Forelimb muscle (tissue), 1 donor: ENCODE results near the gene RIMS3. TPM values are rescaled to one million over a fixed set of nuclear protein-coding genes. Genes with fewer than 3 reads are reported as not detected.
"Not testable (repeated sequence)": the region's sequence is repeated elsewhere in the genome, so short reads cannot be mapped to it uniquely, and the experiment has no call there.

ENCODE experiments used
- DNase-seq: peaks from one replicate; pipeline ENCODE4 v3.0.0-alpha.2; 2013; ENCODE audit warnings: low read depth
- polyA plus RNA-seq: library from polyadenylated mRNA; unstranded; fragments of 120-200 nt; gene quantifications from one replicate; pipeline ENCODE4 v1.2.1, GENCODE V29; 2013; ENCODE audit not compliant: insufficient read length

RIMS3 gene
- polyA plus RNA-seq, result 0.57 TPM

DNA sequence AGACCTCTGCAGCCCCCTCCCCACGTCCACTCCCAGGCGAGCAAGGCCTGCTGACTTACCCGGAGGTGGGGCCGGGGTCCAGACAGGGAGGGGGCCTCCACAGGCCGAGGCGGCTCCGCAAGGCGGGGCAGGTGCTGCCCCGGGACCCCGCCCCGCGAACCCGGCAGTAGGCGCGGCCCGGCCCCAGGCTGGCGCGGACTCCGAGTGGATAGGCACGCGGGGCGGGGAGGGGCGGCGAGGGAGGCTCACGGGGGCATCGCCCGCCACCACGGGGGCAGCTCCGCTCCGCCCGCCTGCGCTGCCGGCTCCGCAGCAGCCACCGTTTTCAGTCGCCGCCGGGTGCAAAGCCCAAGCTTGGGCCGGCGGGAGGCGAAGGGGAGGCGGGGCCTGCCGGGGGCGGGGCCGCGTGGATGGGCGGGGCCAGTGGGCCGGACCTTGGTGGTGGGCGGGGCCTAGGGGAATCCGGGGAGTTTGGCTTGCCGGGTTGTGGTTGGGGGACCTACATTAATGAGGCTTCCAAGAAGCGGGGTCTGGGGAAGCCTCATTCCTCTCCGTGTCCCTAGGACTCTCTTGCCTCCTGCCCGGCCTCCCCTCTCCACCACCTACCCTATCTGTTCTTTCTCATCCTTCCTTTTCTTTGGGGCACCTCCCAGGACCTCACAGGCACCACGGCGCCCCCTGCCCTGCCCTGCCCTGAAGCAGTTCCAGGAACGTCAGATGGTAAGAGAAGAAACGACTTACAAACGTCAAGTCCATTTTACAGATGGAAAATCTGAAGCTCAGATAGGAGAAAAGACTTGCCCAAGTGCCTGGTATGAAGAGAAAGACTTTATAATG lies at the start of gene RIMS3:
Gene RIMS3 (minus strand): TSS at position 348 of the 837 bp plus-strand sequence. CDS start 23,757 bp downstream, outside the sequence.
- no peak for DNase-seq

DNA sequence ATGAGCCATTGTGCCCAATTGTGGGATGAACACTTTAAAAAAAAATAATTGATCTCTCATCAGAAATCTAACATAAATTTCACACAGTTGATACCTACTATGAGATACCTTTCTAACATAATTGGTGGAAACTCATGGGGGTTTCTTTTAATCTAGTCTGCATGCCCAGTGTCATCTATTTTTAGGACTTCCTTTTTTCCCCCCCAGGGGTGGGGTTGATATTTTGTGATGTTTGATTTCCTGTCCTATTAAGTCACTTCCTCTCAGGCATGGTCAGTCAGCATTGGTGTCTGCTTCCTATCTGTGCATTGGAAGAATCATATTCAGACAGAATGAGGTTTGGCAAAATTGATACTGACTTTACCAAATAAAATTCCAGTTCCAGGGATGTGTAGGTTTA lies 47.5 kb upstream of the RIMS3 start:
- no peak for DNase-seq

DNA sequence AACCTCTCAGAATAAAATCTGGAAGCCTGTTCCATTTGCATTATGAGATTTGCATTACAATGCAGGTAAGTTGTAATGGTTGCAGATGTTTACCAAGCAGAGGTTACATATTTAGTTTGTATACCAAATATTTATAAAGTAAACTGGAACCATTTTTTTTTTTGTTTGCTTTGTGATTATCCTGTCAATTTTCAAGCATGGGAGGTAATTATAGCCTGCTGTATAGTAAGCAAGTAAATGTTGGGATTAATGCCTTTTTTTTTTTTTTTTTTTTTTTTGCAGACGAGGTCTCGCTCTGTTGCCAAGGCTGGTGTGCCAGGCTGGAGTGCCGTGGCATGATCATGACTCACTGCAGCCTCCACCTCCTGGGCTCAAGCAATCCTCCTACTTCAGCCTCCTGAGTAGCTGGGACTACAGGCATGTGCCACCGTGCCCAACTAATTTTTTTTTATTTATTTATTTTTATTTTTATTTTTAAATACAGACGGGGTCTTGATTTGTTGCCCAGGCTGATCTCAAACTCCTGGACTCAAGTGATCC lies 47.0 kb upstream of the RIMS3 start:
- DNase-seq, result no peak

DNA sequence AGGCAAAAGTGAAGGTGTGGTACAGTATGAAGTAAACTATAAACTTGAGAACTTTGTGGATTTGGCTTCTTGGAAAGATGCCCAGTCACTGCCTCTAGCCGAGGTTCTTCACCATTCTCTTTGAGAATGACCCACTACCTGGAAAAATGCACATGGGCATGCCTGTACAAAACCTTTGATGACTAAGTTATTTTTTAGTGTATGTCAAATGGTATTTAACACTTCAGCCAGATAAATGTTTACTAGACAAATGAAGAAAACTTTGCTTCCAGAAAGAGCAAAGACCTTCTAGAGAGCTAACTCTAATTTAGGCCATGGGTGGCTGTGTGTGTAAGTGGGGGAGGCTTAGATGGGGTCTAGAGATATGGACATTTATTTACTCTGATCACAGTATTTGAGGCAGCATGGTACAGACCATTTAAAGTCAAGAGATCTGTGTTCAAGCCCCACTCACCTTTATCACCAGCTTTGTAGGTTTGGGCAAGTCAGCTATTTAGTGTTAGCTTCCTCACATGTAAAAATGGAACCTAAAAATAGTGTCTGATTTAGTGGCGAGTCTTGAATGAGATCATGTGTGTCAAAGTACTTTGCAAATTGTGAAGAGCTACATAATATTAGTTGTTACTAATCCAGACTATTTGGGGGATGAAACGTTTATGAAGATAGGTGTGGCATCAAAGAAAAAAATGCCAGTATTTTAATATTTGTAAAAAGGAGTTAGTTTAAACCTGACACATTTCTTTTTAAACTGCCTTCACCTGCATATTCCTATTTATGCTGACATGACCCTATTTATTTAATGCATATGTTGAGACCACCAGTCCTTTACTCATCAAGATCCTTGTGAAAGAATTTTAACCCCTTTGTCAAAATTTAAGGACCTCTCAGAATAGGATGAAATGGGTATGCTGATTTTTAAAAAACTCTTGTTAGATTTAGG lies 46.3 kb upstream of the RIMS3 start:
- no peak for DNase-seq

DNA sequence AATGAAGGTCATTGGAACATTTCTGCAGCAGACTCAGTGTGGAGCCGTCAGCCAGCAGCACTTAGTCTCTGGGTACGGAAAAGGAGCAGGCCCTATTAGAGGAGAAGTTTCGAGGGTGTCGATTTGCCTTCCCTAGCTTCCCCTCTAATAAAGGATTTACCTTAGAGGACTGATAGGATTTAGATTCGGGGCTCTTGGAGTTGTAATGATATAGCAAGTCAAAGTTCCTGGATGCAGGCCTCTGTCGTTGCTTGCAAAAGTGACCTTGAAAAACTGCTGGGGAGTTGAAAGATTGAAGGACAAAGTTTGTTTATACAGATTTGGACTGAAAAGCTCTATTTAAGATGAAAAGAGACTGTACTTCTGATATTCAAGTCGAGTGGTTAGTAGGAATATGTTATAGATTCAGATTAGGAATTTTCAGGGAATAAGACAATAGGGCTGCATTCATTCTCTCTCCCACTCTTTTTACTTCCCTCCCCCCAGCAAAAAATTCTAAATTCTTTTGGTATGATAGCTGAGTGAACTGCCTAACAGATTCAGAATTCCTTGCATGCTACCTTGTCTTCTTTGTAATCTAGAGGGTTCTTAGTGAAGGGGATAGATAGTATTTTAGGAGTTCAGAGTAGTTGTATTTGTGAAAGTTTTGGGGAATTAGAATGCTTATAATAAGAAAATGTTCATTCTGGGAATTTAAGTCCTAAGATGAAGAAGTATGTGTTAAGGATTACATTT lies 45.3 kb upstream of the RIMS3 start:
- no peak for DNase-seq

GRCh38 chr1:40709802-40710278 lies 44.4 kb upstream of the RIMS3 start:
- no peak for DNase-seq

DNA sequence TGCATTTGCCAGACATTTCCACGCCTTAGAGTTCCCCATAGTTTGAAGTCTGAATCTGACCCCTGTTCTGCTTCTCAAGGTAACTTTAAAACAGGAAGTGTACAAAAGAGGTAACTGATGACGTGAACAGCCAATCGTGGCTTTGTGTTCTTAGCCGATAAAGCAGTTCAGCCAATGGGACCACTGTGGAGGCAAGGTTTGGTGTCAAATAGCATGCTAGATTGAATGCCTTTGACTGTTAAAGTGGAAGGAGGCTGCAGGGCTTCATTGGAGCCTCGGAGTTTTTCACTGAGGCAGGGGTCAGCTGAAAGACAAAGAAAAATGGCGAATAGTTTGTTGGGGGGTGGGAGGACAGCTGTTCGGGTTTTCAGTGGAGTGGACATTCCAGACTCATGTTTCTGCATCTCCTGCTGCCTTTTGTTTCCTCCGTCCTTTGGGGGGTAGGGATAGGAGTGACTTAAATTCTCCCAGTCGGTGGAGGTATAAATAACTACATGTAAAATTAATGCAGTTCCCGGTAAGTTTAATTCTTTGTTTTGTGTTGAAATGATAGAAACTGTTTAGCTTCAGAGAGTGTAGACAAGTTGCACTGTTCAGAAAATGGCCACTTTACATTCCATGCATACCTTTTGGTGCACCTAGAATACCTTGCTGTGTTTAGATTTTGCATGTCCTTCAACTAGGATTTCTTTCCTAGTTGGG lies 43.8 kb upstream of the RIMS3 start:
- peak; percentile 95 for DNase-seq

DNA sequence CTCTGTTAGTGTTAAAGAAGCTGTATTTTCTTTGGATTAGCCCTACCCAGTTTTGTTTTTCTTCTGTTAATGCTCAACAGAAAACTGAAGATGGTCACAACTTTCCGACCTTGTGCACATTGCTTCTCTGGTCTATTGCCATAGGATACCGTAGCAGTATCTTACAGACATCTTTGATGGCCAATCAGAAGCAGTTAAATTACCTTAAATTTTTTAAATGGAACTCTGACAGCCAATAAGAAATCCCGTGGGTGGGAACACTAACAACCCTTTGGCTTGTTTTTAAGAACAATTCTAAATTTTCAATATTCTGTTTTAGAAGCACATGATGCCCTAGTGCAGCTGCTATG lies 43.2 kb upstream of the RIMS3 start:
- peak; percentile 49 for DNase-seq

- no peak for DNase-seq
Measured at GRCh38 chr1:40706626-40707025, 41.1 kb upstream of the RIMS3 start.

DNA sequence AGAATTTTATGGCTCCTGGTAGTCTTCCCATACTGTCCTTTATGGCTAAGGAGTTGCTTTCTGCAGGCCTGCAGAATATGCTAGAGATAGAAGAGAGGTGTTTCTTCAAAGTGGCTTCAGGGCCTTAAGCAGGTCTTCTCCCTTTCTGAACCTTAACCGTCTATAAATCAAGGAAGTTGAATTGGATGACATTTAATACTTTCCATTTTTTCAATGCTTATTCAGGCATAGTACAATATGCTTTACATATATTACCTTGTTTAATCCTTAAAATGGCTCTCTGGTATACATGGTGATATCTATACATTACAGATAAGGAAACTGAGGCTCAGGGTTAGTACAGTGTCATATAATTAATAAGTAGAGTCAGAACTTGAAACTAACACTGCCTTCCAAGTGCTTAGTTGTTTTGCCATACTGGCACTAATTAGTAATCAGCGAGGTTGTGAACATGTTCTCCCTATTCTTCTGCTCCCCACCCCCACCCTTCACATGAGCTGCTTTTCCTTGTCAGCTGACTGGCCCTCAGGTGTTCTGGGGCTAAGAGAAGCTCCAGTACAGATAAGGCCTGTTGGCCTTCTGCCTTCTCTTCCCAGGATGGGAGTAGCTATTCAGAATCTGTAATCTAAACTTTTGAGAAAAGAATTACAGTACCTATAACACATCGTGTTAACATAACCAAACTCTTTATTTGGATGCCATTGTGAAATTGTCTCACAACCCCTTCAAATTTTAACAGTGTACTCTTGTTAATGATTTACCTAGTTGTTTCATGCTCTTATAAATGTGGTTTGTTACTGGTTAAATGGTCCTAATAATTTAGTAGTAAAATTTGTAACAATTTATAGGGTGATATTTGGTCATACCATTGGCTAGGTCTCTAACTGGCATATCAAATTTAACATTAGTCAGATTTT lies 39.6 kb upstream of the RIMS3 start:
- DNase-seq, result no peak

DNA sequence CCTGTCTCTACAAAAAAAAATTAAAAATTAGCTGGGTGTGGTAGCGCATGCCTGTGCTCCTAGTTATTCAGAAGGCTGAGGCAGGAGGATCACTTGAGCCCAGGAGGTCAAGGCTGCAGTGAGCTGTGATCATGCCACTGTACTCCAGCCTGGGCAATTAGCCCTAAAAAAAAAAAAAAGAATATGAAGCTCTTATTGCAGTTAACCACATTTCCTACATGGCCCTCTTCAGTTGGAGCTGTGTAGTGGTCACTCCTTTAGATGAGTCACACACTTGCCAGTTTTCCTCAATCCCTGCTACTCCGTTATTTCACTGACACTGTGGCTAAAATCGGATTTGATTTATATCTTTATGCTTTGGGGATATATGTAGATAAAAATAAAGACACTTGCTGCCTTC lies 37.8 kb upstream of the RIMS3 start:
- no peak for DNase-seq

DNA sequence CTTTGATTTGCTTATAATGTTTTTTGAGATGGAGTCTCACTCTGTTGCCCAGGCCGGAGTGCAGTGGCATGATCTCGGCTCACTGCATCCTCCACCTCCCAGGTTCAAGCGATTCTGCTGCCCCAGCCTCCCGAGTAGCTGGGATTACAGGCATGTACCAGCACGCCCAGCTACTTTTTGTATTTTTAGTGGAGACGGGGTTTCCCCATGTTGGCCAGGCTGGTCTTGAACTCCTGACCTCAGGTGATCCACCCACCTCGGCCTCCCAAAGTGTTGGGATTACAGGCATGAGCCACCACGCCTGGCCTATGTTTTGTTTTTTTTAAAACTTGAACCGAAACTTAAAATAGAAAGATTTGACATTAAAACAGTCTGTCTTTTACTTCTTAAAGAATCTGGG lies 37.3 kb upstream of the RIMS3 start:
- DNase-seq, result not testable (repeated sequence)

- no peak for DNase-seq
Measured at GRCh38 chr1:40701684-40702083, 36.2 kb upstream of the RIMS3 start.

DNA sequence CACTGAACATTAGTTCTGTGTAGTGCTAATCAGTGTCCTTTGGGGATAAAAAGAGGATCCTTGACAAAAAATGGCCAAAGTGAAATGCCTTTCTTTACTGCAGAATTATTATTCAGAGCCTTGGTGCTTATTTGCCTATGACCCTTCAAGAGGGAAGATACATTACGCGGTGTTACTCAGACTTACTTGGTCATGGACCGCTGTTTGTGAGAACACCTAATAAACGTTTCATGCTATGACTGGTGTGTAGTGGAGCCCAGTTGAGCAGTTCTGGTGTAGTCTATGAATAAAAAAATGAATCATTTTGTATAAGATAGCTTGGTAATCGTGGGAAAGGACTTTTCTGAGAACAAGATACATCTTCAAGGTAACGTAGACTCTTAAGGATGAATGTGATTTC lies 34.3 kb upstream of the RIMS3 start:
- no peak for DNase-seq

DNA sequence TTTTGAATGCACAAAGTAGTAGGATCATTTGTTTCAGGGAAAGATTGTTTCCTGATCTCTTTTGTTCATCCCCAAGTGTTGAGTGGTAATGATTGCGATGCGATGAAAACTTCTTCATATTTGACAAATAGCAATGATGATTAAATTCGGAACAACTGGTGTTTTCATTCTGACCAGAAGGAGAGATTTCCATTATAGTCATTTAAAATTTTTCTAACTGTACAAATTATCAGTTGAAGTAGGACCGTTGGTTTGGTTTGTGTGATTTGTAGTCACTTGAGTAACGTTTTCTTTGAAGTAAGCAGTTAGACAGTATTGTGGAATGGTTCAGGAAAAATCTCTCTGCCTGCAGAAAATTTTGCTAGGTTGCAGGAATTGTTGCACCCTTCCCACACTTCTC lies 32.0 kb upstream of the RIMS3 start:
- DNase-seq, result no peak

GRCh38 chr1:40696294-40696693 lies 30.8 kb upstream of the RIMS3 start:
- no peak for DNase-seq

DNA sequence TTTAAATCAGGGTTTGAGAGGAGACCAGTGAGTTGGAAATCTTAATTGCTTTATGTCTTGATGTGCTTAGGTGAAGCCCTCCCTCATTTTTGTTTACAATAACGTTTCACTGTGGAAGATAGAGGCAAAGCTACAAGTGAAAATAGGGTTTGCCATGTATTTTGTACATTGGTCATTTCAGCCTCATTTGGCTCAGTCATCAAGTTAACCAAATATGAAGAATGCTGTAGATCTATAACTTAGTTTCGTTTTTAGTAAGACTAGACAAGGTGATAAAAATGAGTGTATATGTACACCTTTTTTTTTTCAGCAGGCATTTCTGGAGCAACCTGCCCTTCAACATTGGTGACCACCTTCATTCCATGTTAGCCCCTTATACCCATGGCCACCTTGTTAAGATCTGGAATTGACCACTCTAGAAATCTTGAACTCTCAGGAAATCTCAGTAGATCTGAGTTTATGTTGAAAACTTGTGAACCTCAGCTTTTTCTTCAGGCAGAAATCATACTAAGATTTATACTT lies 28.9 kb upstream of the RIMS3 start:
- DNase-seq, result no peak

- DNase-seq, result no peak
Measured at GRCh38 chr1:40693425-40693824, 27.9 kb upstream of the RIMS3 start.

GRCh38 chr1:40692429-40692895 lies 27.0 kb upstream of the RIMS3 start:
- no peak for DNase-seq
